SK-N-SH (cell line): Measurements from ENCODE around the gene TAS2R30. TPM values are rescaled to one million over a fixed set of nuclear protein-coding genes. Genes with fewer than 3 reads are reported as not detected.

Source experiments
- CTCF ChIA-PET: fragments of 300-600, 350-600 bp; formaldehyde crosslinking; extraction: SDS; loops from one replicate; lab custom pipeline; 2021; lab: Yijun Ruan, JAX
- POLR2A ChIA-PET: fragments of 350-600 bp; sonication (Branson Sonifier 250); formaldehyde crosslinking; extraction: SDS; loops from one replicate; lab custom pipeline; 2020; ENCODE audit warnings: antibody characterized with exemption, inconsistent platforms; lab: Yijun Ruan, JAX
- DNase-seq: peaks from one replicate; pipeline ENCODE4 v3.0.0; 2012
- H2AFZ ChIP-seq: fragments of 200-600 bp; sonication (generic); 2 replicates; pipeline ENCODE4 v1.8.1; 2016; ENCODE audit warnings: antibody characterized with exemption, mild to moderate bottlenecking, low read depth
- H3F3A ChIP-seq: fragments of 200-600 bp; sonication (generic); replicated peaks from 2 replicates; pipeline ENCODE3; 2016; ENCODE audit warnings: antibody characterized with exemption, mild to moderate bottlenecking; ENCODE audit not compliant: insufficient read depth
- H3K27ac ChIP-seq, 2 experiments: fragments of 200-500 bp in 1 of 2; fragments of 200-600 bp in 1 of 2; sonication (Bioruptor generic) in 1 of 2; sonication (generic), shearing (Covaris generic) in 1 of 2; 2 replicates each; pipeline versions ENCODE4 v1.5.1 to v1.6.1; 2014 to 2016; ENCODE audit warnings: low read depth in 2 of 2, inconsistent platforms in 1 of 2, low read length in 1 of 2, mild to moderate bottlenecking in 1 of 2, mixed read lengths in 1 of 2
- H3K27me3 ChIP-seq: fragments of 200-600 bp; sonication (generic), shearing (Covaris generic); 2 replicates; pipeline ENCODE4 v1.6.1; 2016; ENCODE audit warnings: mixed run types; ENCODE audit not compliant: insufficient read depth
- H3K36me3 ChIP-seq, 2 experiments: fragments of 200-500 bp in 1 of 2; fragments of 200-600 bp in 1 of 2; sonication (Bioruptor generic) in 1 of 2; sonication (generic) in 1 of 2; replicated peaks in 1 of 2; 2 replicates each; pipeline versions ENCODE3 to v1.5.1; 2014 to 2016; ENCODE audit warnings: low read length in 1 of 2, mild to moderate bottlenecking in 1 of 2; ENCODE audit not compliant: insufficient read depth in 2 of 2, control insufficient read depth in 1 of 2
- H3K4me1 ChIP-seq, 2 experiments: fragments of 200-500 bp in 1 of 2; fragments of 200-600 bp in 1 of 2; sonication (Bioruptor generic) in 1 of 2; sonication (generic), shearing (Covaris generic) in 1 of 2; 2 replicates each; pipeline versions ENCODE4 v1.5.1 to v1.6.1; 2014 to 2016; ENCODE audit warnings: low read depth in 1 of 2, low read length in 1 of 2, mixed run types in 1 of 2; ENCODE audit not compliant: insufficient read depth in 2 of 2, control insufficient read depth in 1 of 2
- H3K4me2 ChIP-seq: fragments of 200-600 bp; sonication (generic), shearing (Covaris generic); 2 replicates; pipeline ENCODE4 v1.6.1; 2017; ENCODE audit warnings: mixed run types
- H3K4me3 ChIP-seq, 2 experiments: fragments of 200-500 bp in 1 of 2; fragments of 200-600 bp in 1 of 2; sonication (Bioruptor generic) in 1 of 2; sonication (generic), shearing (Covaris generic) in 1 of 2; 2 replicates each; pipeline versions ENCODE4 v1.5.1 to v1.8.1; 2014 to 2016; ENCODE audit warnings: low read depth in 2 of 2, inconsistent platforms in 1 of 2, low read length in 1 of 2, mild to moderate bottlenecking in 1 of 2, mixed read lengths in 1 of 2, moderate library complexity in 1 of 2
- H3K79me2 ChIP-seq: fragments of 200-600 bp; sonication (generic); 2 replicates; pipeline ENCODE4 v1.8.1; 2017; ENCODE audit warnings: mild to moderate bottlenecking; ENCODE audit not compliant: insufficient read depth
- H3K9ac ChIP-seq: fragments of 200-600 bp; sonication (generic); 2 replicates; pipeline ENCODE4 v1.6.1; 2017; ENCODE audit warnings: mixed run types
- H3K9me2 ChIP-seq: fragments of 200-600 bp; sonication (generic); 2 replicates; pipeline ENCODE4 v1.6.1; 2017; ENCODE audit warnings: mixed run types
- H3K9me3 ChIP-seq: fragments of 200-600 bp; sonication (generic); 2 replicates; pipeline ENCODE4 v1.6.1; 2017; ENCODE audit warnings: mixed run types, mild to moderate bottlenecking, moderate library complexity
- H4K20me1 ChIP-seq: fragments of 200-600 bp; sonication (generic); 2 replicates; pipeline ENCODE4 v1.6.1; 2017; ENCODE audit warnings: mild to moderate bottlenecking, mixed run types; ENCODE audit not compliant: insufficient read depth
- CHD2 ChIP-seq: fragments of 150-350 bp; IDR thresholded peaks from 2 replicates; pipeline ENCODE4 v1.6.1; 2018; ENCODE audit warnings: low read length; ENCODE audit not compliant: partially characterized antibody
- EP300 ChIP-seq, 2 experiments: IDR thresholded peaks; 2 replicates each; pipeline versions ENCODE4 v1.4.0 to v1.6.1; 2012; ENCODE audit warnings: borderline replicate concordance in 1 of 2, low read depth in 1 of 2, low read length in 1 of 2
- FOSL2 ChIP-seq: IDR thresholded peaks from 2 replicates; pipeline ENCODE4 v1.4.0; 2012; ENCODE audit warnings: low read depth, mild to moderate bottlenecking, moderate library complexity, borderline replicate concordance
- FOXJ3 ChIP-seq: sonication (generic); formaldehyde crosslinking; IDR thresholded peaks from 2 replicates; pipeline ENCODE4 v1.5.1; 2020; ENCODE audit warnings: mild to moderate bottlenecking, missing genetic modification reagents
- GABPA ChIP-seq: IDR thresholded peaks from 2 replicates; pipeline ENCODE4 v1.4.0; 2012; ENCODE audit warnings: low read depth, mild to moderate bottlenecking
- JUND ChIP-seq: IDR thresholded peaks from 2 replicates; pipeline ENCODE4 v1.4.0; 2012
- MAX ChIP-seq: IDR thresholded peaks from 2 replicates; pipeline ENCODE4 v1.4.0; 2012; ENCODE audit warnings: low read depth
- MXI1 ChIP-seq: IDR thresholded peaks from 2 replicates; pipeline ENCODE4 v1.6.1; 2012; ENCODE audit warnings: mild to moderate bottlenecking, low read depth, low read length, improper control_type of control experiment
- NFIC ChIP-seq: IDR thresholded peaks from 2 replicates; pipeline ENCODE4 v1.4.0; 2012; ENCODE audit warnings: borderline replicate concordance
- PBX3 ChIP-seq: IDR thresholded peaks from 2 replicates; pipeline ENCODE4; 2012
- RAD21 ChIP-seq: IDR thresholded peaks from 2 replicates; pipeline ENCODE4 v1.6.1; 2012; ENCODE audit warnings: mild to moderate bottlenecking, low read length
- REST ChIP-seq: IDR thresholded peaks from 2 replicates; pipeline ENCODE4 v1.6.1; 2012; ENCODE audit warnings: mild to moderate bottlenecking, low read depth, low read length, moderate library complexity
- RFX5 ChIP-seq: IDR thresholded peaks from 2 replicates; pipeline ENCODE4 v1.6.1; 2012; ENCODE audit warnings: mild to moderate bottlenecking, improper control_type of control experiment, low read length
- SIN3A ChIP-seq: IDR thresholded peaks from 2 replicates; pipeline ENCODE4 v1.6.1; 2012; ENCODE audit warnings: low read depth, mild to moderate bottlenecking, low read length, moderate library complexity, borderline replicate concordance
- SMC3 ChIP-seq: IDR thresholded peaks from 2 replicates; pipeline ENCODE4 v1.6.1; 2012; ENCODE audit warnings: low read depth, low read length, improper control_type of control experiment
- TAF1 ChIP-seq: IDR thresholded peaks from 2 replicates; pipeline ENCODE4 v1.6.1; 2012; ENCODE audit warnings: low read depth, mild to moderate bottlenecking, low read length, moderate library complexity, borderline replicate concordance
- TCF12 ChIP-seq: IDR thresholded peaks from 2 replicates; pipeline ENCODE4 v1.4.0; 2012
- USF1 ChIP-seq: IDR thresholded peaks from 2 replicates; pipeline ENCODE4 v1.4.0; 2012; ENCODE audit warnings: low read depth, borderline replicate concordance
- YY1 ChIP-seq: IDR thresholded peaks from 2 replicates; pipeline ENCODE4 v1.4.0; 2012; ENCODE audit warnings: low read depth, mild to moderate bottlenecking
- WGBS: methylation state at CpG from one replicate; pipeline ENCODE4 v1.1.6; 2017; ENCODE audit warnings: low lambda C conversion rate; 5-methylcytosine and 5-hydroxymethylcytosine counted together
- polyA plus RNA-seq, 3 experiments: library from polyadenylated mRNA; depleted of rRNA; stranded (reverse); fragments of >200 nt; gene quantifications; 2 replicates each; pipeline ENCODE4 v1.2.3, GENCODE V29; 2012

Gene TAS2R30
- polyA plus RNA-seq, 1 of the 3 experiments (the other 2 are of a cell fraction): 0.05 TPM

GRCh38 chr12:11178250-11178649, 43.8 kb upstream of the TAS2R30 start:
- Histone ChIP-seq H3K4me1 (peaks cover 0 to 3% of the 10 kb centered on the region in 2 experiments; a peak in 3 of 4 replicates), H3K79me2 (peaks cover 28% of the 10 kb centered on the region), H4K20me1 (no peaks in the 10 kb centered on the region), H3K27ac (no peak overlapping the region), H3K9me2 (no peaks in the 10 kb centered on the region), H3K9ac (no peak overlapping the region), H3K27me3 (no peaks in the 10 kb centered on the region), H3K4me2 (no peak overlapping the region), H3F3A (peaks cover 4% of the 10 kb centered on the region), H2AFZ (no peak overlapping the region), H3K9me3 (no peaks in the 10 kb centered on the region), H3K4me3 (no peak overlapping the region), H3K36me3 (peaks cover 0 to 10% of the 10 kb centered on the region in 2 experiments)
- DNase-seq: no peak
- no peak for TF ChIP-seq USF1
- TF ChIP-seq FOSL2: no peak
- no peak for TF ChIP-seq GABPA
- no peak for TF ChIP-seq TAF1
- no peak for TF ChIP-seq SIN3A
- no peak for TF ChIP-seq RFX5
- TF ChIP-seq RAD21: no peak
- no peak for TF ChIP-seq MAX
- TF ChIP-seq JUND: no peak
- TF ChIP-seq YY1: no peak
- ChIA-PET POLR2A (no interaction called here), CTCF (no interaction called here)
- 100% methylated on average over 1 of the region's 1 CpG for WGBS

- Histone ChIP-seq H3K79me2 (peaks cover 65% of the 10 kb centered on the region), H4K20me1 (peaks cover 9% of the 10 kb centered on the region; the same call in 1 of the 2 replicates), H3K9me3 (no peaks in the 10 kb centered on the region), H3K36me3 (peaks cover 9 to 17% of the 10 kb centered on the region in 2 experiments), H3K4me2 (no peak overlapping the region), H3K27ac (no peak overlapping the region), H3F3A (peaks cover 3% of the 10 kb centered on the region), H3K9me2 (no peaks in the 10 kb centered on the region), H3K4me3 (no peak overlapping the region), H3K4me1 (peaks cover 9 to 18% of the 10 kb centered on the region in 2 experiments; a peak in 3 of 4 replicates), H2AFZ (no peak overlapping the region), H3K27me3 (no peaks in the 10 kb centered on the region), H3K9ac (no peak overlapping the region)
- WGBS: 99% methylated on average over 2 of the region's 2 CpGs
- POLR2A ChIA-PET: no interaction called here
- CTCF ChIA-PET: interaction anchor here (0.8 to 2.3 kb wide), 3 partner anchors 10 to 313 kb away, joined by 4 to 9 read pairs (median 5); no protein-coding TSS in a partner anchor
- no peak for DNase-seq
- TF ChIP-seq EP300 (IDR thresholded peaks at IDR 0.05; ENCODE audit: borderline replicate concordance in 1 of 2, low read depth in 1 of 2, low read length in 1 of 2): no peak
- TF ChIP-seq MAX: no peak
- TF ChIP-seq TCF12: no peak
- TF ChIP-seq REST: no peak
- no peak for TF ChIP-seq NFIC
- TF ChIP-seq CHD2: no peak
- TF ChIP-seq YY1: no peak
- TF ChIP-seq SMC3: no peak
- no peak for TF ChIP-seq RAD21
- TF ChIP-seq FOSL2: no peak
- TF ChIP-seq FOXJ3 (CRISPR knock-in tag): no peak
- no peak for TF ChIP-seq TAF1
- TF ChIP-seq GABPA: no peak
- no peak for TF ChIP-seq PBX3
- TF ChIP-seq MXI1: no peak
Measured at GRCh38 chr12:11174022-11174421, 39.6 kb upstream of the TAS2R30 start.
